Central memory CD8-positive, alpha-beta T cell (primary cell): Measurements from ENCODE around the gene FRMD4A.

Experiments
- ATAC-seq: fragments of 150-1000 bp; cut with Tn5 transposase; replicated peaks from 2 replicates; pipeline ENCODE4 v1.10.0; 2022; ENCODE audit warnings: mild to moderate bottlenecking, moderate FRiP score, moderate number of reproducible peaks; ENCODE audit not compliant: poor library complexity, severe bottlenecking; ENCODE audit errors: extremely low read depth
- DNase-seq, 2 donors: peaks; one replicate each; pipeline ENCODE4 v3.0.0; 2021; ENCODE audit warnings: low spot score in 2 of 2
- H3K27ac Mint-ChIP-seq: one replicate; pipeline ENCODE4 v1.8.0; 2022; ENCODE audit warnings: low read depth, mild to moderate bottlenecking, moderate library complexity, mixed read lengths
- H3K27me3 Mint-ChIP-seq: one replicate; pipeline ENCODE4 v1.8.0; 2022; ENCODE audit warnings: mixed read lengths
- H3K36me3 Mint-ChIP-seq: one replicate; pipeline ENCODE4 v1.8.0; 2022; ENCODE audit warnings: mild to moderate bottlenecking, moderate library complexity, mixed read lengths; ENCODE audit not compliant: insufficient read depth
- H3K4me1 Mint-ChIP-seq: one replicate; pipeline ENCODE4 v1.8.0; 2022; ENCODE audit warnings: mixed read lengths
- H3K4me3 Mint-ChIP-seq: one replicate; pipeline ENCODE4 v1.8.0; 2022; ENCODE audit warnings: mild to moderate bottlenecking, moderate library complexity, mixed read lengths
- H3K9me3 Mint-ChIP-seq: one replicate; pipeline ENCODE4 v1.8.0; 2022; ENCODE audit warnings: mixed read lengths

The FRMD4A gene

DNA sequence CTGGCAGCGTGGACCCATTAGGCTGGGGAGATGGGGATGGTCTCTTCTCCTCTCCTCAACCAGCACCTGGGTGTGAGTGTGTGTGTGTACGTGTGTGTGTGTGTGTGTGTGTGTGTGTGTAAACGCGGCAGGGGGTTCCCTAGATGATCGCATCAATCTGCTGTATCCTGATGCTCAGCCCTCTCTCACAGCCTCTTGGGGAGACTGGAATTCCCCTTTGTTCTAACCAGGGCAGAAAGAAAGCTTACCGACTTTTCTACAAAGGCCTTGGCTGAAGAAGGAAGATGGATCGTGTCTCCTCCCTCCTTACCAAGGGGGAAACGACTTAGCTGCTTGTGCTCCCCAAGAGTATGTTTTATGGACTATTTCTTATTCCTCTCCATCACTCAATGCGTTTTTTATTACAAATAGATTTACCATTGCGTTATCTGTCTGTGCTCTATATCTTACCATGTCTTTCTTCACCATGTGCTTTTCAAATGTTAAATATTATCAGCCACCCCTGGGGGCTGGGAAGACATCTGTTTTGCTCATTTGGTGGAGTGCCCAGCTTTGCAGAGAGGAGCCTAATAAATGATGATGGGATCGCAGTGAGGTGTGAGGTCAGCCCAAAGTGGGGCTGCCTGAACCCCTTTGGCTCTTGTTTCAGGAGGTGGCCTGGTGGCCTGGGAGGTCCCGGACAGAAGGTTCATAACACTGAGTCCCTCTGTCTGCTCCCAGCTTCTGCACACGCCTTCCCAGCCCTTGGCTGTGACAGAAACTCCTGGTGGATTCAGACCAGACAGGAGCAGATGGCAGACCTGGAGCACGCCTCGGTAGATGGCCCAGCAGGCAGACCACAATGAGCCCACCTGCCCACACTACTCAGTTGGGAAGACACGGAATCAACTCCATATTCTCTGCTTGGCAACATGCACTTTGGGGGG is 481.9 kb downstream of the FRMD4A start:
- ATAC-seq, result no peak
- Mint-ChIP-seq H3K27me3 (peaks cover 22% of the 10 kb centered on the region), H3K36me3 (peaks cover 1% of the 10 kb centered on the region), H3K4me1 (peaks cover 6% of the 10 kb centered on the region), H3K4me3 (no peak overlapping the region), H3K27ac (no peak overlapping the region), H3K9me3 (no peaks in the 10 kb centered on the region)
- no peak for DNase-seq

GRCh38 chr10:13847201-13847631 is 483.5 kb downstream of the FRMD4A start:
- H3K9me3 Mint-ChIP-seq, result no peaks in the 10 kb centered on the region
- no peak for DNase-seq
- ATAC-seq, result no peak

GRCh38 chr10:13845897-13846296 is 484.8 kb downstream of the FRMD4A start:
- Mint-ChIP-seq H3K4me1 (peaks cover 6% of the 10 kb centered on the region), H3K27me3 (peaks cover 22% of the 10 kb centered on the region), H3K27ac (no peak overlapping the region), H3K9me3 (no peaks in the 10 kb centered on the region), H3K4me3 (no peak overlapping the region), H3K36me3 (peaks cover 1% of the 10 kb centered on the region)
- no peak for DNase-seq
- ATAC-seq, result no peak

More at GRCh38 chr10:13847201-13847631, 483.5 kb downstream of the FRMD4A start:
- peaks cover 22% of the 10 kb centered on the region for H3K27me3 Mint-ChIP-seq
- peaks cover 1% of the 10 kb centered on the region for H3K36me3 Mint-ChIP-seq
- H3K27ac Mint-ChIP-seq, result no peak overlapping the region
- no peak overlapping the region for H3K4me3 Mint-ChIP-seq
- peaks cover 6% of the 10 kb centered on the region for H3K4me1 Mint-ChIP-seq

- H3K4me3 Mint-ChIP-seq, result no peak overlapping the region
- no peaks in the 10 kb centered on the region for H3K9me3 Mint-ChIP-seq
- H3K27ac Mint-ChIP-seq, result no peak overlapping the region
- DNase-seq (no peak), ATAC-seq (no peak)
- H3K4me1 Mint-ChIP-seq, result peaks cover 6% of the 10 kb centered on the region
- peaks cover 22% of the 10 kb centered on the region for H3K27me3 Mint-ChIP-seq
- peaks cover 1% of the 10 kb centered on the region for H3K36me3 Mint-ChIP-seq
Observed at GRCh38 chr10:13844651-13845050, 486.1 kb downstream of the FRMD4A start.

GRCh38 chr10:13842117-13842516 is 488.6 kb downstream of the FRMD4A start:
- Mint-ChIP-seq H3K27me3 (peaks cover 10% of the 10 kb centered on the region), H3K9me3 (no peaks in the 10 kb centered on the region), H3K27ac (no peak overlapping the region), H3K36me3 (peaks cover under 1% of the 10 kb centered on the region), H3K4me1 (peaks cover 6% of the 10 kb centered on the region), H3K4me3 (no peak overlapping the region)
- ATAC-seq, result no peak
- no peak for DNase-seq

DNA sequence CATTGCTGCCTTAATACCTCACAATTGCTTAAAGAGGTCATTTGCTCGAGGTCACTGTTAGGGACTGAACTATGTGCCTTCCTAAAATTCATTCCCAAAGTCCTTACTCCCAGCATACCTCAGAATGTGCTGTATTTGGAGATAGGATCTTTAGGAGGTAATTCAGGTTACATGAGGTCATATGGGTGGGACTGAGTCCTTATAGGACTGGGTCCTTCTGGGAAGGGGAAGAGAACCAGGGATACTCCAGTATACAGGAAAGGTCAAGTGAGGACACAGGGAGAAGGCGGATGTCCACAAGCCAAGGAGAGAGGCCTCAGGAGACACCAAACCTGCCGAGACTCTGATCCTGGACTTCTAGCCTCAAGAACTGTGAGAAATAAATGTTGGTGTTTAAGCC is 490.7 kb downstream of the FRMD4A start:
- H3K27me3 Mint-ChIP-seq, result no peaks in the 10 kb centered on the region
- no peak overlapping the region for H3K27ac Mint-ChIP-seq
- no peaks in the 10 kb centered on the region for H3K36me3 Mint-ChIP-seq
- H3K9me3 Mint-ChIP-seq, result no peaks in the 10 kb centered on the region
- ATAC-seq (no peak), DNase-seq (no peak)
- H3K4me1 Mint-ChIP-seq, result no peaks in the 10 kb centered on the region
- no peak overlapping the region for H3K4me3 Mint-ChIP-seq

DNA sequence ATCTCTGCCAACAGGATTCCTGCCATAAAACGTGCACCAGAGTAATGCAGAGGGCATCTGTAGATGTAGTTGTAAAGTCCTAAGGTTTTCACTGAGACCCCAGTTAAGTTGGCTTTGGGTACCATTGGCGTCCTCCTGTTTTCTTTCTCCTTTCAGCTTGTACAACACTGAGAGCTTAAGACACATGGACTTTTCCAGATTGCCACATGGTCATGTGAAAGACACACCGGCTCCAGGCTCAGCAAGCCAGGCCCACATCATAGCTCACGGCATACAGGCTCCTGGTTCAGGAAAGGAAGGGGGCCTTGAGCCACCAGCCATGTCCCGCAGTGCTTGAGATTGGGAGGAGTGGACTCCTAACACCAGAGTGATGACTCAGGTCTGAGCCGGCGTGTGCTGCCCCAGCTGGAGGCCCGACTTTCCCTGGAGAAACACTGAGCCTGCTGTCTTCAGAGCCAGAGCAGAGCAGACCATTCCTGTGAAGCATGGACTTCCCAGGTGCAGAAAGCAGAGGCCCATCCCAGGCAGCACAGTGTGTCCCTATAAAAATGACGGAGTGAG is 491.2 kb downstream of the FRMD4A start:
- Mint-ChIP-seq H3K9me3 (no peaks in the 10 kb centered on the region), H3K4me1 (no peaks in the 10 kb centered on the region), H3K4me3 (no peak overlapping the region), H3K27ac (no peak overlapping the region), H3K27me3 (no peaks in the 10 kb centered on the region), H3K36me3 (no peaks in the 10 kb centered on the region)
- DNase-seq (no peak), ATAC-seq (no peak)

GRCh38 chr10:13839030-13839429 is 491.7 kb downstream of the FRMD4A start:
- no peak for DNase-seq
- no peak for ATAC-seq
- H3K4me1 Mint-ChIP-seq, result no peaks in the 10 kb centered on the region
- H3K9me3 Mint-ChIP-seq, result no peaks in the 10 kb centered on the region
- no peak overlapping the region for H3K27ac Mint-ChIP-seq
- no peak overlapping the region for H3K4me3 Mint-ChIP-seq
- no peaks in the 10 kb centered on the region for H3K27me3 Mint-ChIP-seq
- no peaks in the 10 kb centered on the region for H3K36me3 Mint-ChIP-seq

DNA sequence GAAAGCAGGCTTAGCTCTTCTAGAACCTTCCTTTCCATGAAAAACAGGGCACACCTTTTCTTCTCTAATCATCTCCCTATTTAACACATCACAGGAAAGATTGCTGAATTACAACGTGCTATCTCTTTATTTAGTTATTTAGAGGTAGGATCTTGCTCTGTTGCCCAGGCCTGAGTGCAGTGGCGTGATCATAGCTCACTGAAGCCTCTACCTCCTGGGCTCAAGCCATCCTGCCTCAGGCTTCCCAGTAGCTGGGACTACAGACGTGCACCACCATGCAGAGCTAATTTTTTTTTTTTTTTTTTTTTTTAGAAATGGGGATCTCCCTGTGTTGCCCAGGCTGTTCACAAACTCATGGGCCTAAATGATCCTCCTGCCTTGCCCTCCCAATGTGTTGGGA is 492.8 kb downstream of the FRMD4A start:
- Mint-ChIP-seq H3K4me1 (no peaks in the 10 kb centered on the region), H3K36me3 (no peaks in the 10 kb centered on the region), H3K27ac (no peak overlapping the region), H3K27me3 (no peaks in the 10 kb centered on the region), H3K9me3 (no peaks in the 10 kb centered on the region), H3K4me3 (no peak overlapping the region)
- DNase-seq, result no peak
- no peak for ATAC-seq

DNA sequence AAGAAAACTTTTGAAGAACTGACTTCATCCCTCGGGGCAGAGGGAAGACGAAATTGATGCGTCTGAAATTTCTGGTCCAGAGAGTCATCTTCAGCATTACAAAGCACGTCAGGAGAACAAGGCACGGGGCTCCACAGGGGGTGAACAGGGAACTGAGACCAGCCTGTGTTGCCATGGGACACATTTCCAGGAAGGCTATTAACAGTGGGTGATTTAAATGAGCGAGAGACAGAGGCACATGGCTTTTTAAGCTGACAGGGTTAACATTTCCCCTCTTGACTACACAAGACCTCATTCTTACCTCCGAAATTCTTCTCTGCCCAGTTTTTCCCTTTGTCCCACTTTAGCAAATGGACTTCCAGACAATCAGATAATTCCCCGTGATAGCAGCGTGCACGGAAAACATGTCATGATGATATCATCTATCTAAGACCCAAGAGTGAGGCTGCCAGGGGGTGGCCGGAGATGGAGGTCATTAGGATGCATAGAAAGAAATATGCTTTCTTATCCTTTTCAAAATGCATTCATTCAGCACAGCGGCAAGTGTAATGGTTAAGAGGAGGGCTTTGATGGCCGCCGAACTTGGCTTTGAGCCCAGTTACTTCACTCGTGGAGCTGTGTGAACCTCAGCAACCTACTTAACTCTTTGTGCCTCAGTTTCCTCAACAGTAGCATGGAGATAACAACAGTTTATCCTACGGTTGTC is 496.0 kb downstream of the FRMD4A start:
- Mint-ChIP-seq H3K9me3 (no peaks in the 10 kb centered on the region), H3K4me1 (peaks cover 9% of the 10 kb centered on the region), H3K27ac (no peak overlapping the region), H3K4me3 (no peak overlapping the region), H3K36me3 (no peaks in the 10 kb centered on the region), H3K27me3 (no peaks in the 10 kb centered on the region)
- DNase-seq (no peak), ATAC-seq (no peak)

DNA sequence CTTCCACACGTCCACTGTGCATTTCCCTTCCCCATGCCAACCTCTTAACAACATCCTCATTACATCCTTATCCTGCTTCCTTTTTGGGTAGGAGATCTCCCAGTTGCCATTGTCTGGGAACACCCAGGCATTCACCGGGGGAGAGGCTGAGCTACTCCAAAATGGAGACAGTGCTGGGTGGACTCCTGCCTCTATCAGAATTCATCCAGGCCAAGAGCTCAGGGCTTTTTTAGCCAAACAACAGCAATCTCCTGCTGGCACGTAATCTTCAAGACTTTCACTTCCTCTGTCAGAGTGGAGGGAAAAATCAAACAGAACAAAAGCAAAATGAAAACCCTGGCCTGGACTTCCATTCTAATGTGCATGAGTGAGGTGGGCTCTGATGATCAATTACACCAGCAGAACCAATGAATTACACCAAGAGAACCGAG is 499.0 kb downstream of the FRMD4A start:
- ATAC-seq, result no peak
- H3K36me3 Mint-ChIP-seq, result no peaks in the 10 kb centered on the region
- peaks cover 9% of the 10 kb centered on the region for H3K4me1 Mint-ChIP-seq
- no peaks in the 10 kb centered on the region for H3K9me3 Mint-ChIP-seq
- H3K4me3 Mint-ChIP-seq, result no peak overlapping the region
- no peak for DNase-seq
- no peaks in the 10 kb centered on the region for H3K27me3 Mint-ChIP-seq
- H3K27ac Mint-ChIP-seq, result peak overlapping the region; percentile 30

- H3K4me1 Mint-ChIP-seq, result peaks cover 9% of the 10 kb centered on the region
- H3K9me3 Mint-ChIP-seq, result no peaks in the 10 kb centered on the region
- H3K27ac Mint-ChIP-seq, result no peak overlapping the region
Observed at GRCh38 chr10:13830385-13830784, 500.3 kb downstream of the FRMD4A start.

More at GRCh38 chr10:13830385-13830784, 500.3 kb downstream of the FRMD4A start:
- H3K27me3 Mint-ChIP-seq, result no peaks in the 10 kb centered on the region
- ATAC-seq (no peak), DNase-seq (no peak)
- H3K4me3 Mint-ChIP-seq, result no peak overlapping the region
- H3K36me3 Mint-ChIP-seq, result no peaks in the 10 kb centered on the region
